Measurements from ENCODE around the gene ACBD4.

DNA sequence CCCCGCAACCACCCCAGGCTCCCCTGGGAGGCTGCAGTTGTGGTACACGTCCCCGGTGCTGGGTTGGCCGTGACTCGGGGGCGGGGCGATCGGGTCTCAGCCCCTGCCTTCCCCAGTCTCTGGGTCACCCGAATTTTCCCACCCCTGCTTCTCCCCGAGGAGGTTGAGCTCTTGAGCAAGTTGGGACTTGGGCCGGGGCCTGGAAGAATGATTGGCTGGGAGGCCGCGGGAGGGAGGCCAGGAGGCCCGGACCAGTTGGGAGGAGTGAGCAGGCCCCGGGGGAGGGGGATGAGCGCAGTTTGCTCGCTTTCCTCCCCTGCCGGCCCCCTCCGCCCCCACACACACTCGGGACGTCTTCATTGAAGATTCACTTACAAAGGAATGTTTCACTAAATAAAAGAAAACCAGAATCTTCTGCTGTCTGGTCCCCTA, 8.3 kb downstream of the ACBD4 start:
- TF ChIP-seq, protein P1, sequence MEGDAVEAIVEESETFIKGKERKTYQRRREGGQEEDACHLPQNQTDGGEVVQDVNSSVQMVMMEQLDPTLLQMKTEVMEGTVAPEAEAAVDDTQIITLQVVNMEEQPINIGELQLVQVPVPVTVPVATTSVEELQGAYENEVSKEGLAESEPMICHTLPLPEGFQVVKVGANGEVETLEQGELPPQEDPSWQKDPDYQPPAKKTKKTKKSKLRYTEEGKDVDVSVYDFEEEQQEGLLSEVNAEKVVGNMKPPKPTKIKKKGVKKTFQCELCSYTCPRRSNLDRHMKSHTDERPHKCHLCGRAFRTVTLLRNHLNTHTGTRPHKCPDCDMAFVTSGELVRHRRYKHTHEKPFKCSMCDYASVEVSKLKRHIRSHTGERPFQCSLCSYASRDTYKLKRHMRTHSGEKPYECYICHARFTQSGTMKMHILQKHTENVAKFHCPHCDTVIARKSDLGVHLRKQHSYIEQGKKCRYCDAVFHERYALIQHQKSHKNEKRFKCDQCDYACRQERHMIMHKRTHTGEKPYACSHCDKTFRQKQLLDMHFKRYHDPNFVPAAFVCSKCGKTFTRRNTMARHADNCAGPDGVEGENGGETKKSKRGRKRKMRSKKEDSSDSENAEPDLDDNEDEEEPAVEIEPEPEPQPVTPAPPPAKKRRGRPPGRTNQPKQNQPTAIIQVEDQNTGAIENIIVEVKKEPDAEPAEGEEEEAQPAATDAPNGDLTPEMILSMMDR (IDR thresholded peaks at IDR 0.05): no peak
- TF ChIP-seq ZFX (IDR thresholded peaks at IDR 0.05; ENCODE audit: borderline replicate concordance): no peak
